ENCODE results near the gene KMT2E.

- no peak for TF ChIP-seq CTCF (IDR thresholded peaks at IDR 0.05; ENCODE audit: insufficient read depth, low read depth, low read length)
- no peak for TF ChIP-seq EZH2 (IDR thresholded peaks at IDR 0.05; ENCODE audit: insufficient read depth, low read length)
Observed at GRCh38 chr7:105011141-105011830, 2.7 kb upstream of the KMT2E start.
